Activated B cell treated with CpG ODN at 0.5 μM for 24 hours (primary cell): ENCODE results near the gene PDE7B. TPM values are rescaled to one million over a fixed set of nuclear protein-coding genes. Genes with fewer than 3 reads are reported as not detected.

Source experiments
- ATAC-seq: fragments of 200-7000 bp; cut with Tn5 transposase; one replicate; pipeline ENCODE4 v1.10.0; 2021; ENCODE audit warnings: low read depth, mild to moderate bottlenecking, moderate library complexity
- CTCF ChIA-PET: fragments of 350-600 bp; sonication (Branson Sonifier 250); formaldehyde crosslinking; loops from one replicate; lab custom pipeline; 2021; ENCODE audit warnings: antibody characterized with exemption; lab: Charles Lee
- POLR2A ChIA-PET: fragments of 350-600 bp; sonication (Branson Sonifier 250); formaldehyde crosslinking; loops from one replicate; lab custom pipeline; 2021; ENCODE audit warnings: antibody characterized with exemption; lab: Charles Lee
- DNase-seq: peaks from one replicate; pipeline ENCODE4 v3.0.0; 2022
- H3K27ac Mint-ChIP-seq: one replicate; pipeline ENCODE4 v1.8.0; 2020; ENCODE audit warnings: mixed read lengths
- H3K27me3 Mint-ChIP-seq: one replicate; pipeline ENCODE4 v1.8.0; 2021; ENCODE audit warnings: mixed read lengths
- H3K36me3 Mint-ChIP-seq: one replicate; pipeline ENCODE4 v1.8.0; 2021; ENCODE audit warnings: low read depth, mixed read lengths
- H3K4me1 Mint-ChIP-seq: one replicate; pipeline ENCODE4 v1.8.0; 2021; ENCODE audit warnings: mixed read lengths
- H3K4me3 Mint-ChIP-seq: one replicate; pipeline ENCODE4 v1.8.0; 2020; ENCODE audit warnings: mild to moderate bottlenecking, mixed read lengths
- H3K9me3 Mint-ChIP-seq: one replicate; pipeline ENCODE4 v1.8.0; 2020; ENCODE audit warnings: mixed read lengths
- intact Hi-C: fragments of 100-400 bp; cut with micrococcal nuclease; formaldehyde crosslinking; loops from one replicate; pipeline ENCODE4 v1.15.1; 2024
- total RNA-seq: library from RNA; stranded (reverse); gene quantifications from 2 replicates; pipeline ENCODE4 v1.2.3, GENCODE V29; 2022
- TF ChIP-seq, protein P1 (sequence below): fragments of 200-600 bp; IDR thresholded peaks from one replicate; pipeline ENCODE4 v1.8.0; 2022; ENCODE audit warnings: antibody characterized with exemption, mild to moderate bottlenecking

Gene PDE7B
- total RNA-seq, 1 donor from 2014 or later, result 1.8 TPM

DNA sequence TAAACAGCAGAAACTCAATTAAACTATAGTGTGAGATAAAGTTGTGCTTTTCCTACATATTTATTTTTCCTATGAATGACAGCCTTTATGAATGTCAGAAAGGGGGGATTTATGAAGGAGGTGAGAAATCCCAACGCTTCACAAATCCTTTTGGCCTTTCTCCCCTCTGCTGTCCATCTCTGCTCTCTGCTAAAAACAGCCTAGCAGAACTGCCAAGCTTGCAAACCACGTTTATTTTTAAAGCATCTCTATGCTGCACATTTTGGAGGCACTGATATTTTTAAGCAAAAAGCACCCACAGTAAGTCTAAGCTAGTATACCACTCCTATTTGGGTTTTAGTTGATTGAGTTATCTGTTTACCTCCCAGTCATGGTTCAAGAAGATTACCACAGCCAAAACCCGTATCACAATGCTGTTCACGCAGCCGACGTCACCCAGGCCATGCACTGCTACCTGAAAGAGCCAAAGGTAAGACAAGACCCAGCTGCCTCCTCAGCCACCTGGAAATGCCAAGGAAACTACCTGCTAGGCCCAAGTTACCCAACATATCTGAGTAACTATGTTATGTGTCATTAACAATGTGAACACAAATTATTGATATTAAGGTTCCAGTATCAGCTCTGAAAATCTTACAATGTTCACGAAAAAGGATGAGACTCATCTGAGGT lies 302.3 kb downstream of the PDE7B start:
- peaks cover 43% of the 10 kb centered on the region for H3K36me3 Mint-ChIP-seq

DNA sequence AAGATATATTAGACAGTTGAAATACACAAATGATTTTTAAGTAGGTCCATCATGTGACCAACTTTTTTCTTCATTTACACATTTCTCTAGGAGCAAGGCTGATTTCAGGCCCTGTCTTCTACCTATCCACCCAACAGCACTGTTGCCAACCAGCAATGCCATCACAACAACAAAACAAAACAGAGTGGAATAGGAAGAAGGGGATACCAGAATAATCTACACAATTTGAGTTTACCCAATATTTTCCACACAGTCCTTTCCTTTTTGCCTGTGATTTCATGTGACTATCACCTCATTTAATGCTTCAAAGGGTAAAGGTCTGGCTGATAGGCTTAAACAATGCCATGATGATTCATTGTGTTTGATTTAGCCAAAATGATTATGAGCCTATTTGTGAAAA lies 303.7 kb downstream of the PDE7B start:
- no peak for ATAC-seq
- ChIA-PET POLR2A (no interaction called here), CTCF (no interaction called here)
- H3K27me3 Mint-ChIP-seq, result no peaks in the 10 kb centered on the region
- DNase-seq, result no peak
- H3K4me1 Mint-ChIP-seq, result no peaks in the 10 kb centered on the region
- TF ChIP-seq, protein P1, sequence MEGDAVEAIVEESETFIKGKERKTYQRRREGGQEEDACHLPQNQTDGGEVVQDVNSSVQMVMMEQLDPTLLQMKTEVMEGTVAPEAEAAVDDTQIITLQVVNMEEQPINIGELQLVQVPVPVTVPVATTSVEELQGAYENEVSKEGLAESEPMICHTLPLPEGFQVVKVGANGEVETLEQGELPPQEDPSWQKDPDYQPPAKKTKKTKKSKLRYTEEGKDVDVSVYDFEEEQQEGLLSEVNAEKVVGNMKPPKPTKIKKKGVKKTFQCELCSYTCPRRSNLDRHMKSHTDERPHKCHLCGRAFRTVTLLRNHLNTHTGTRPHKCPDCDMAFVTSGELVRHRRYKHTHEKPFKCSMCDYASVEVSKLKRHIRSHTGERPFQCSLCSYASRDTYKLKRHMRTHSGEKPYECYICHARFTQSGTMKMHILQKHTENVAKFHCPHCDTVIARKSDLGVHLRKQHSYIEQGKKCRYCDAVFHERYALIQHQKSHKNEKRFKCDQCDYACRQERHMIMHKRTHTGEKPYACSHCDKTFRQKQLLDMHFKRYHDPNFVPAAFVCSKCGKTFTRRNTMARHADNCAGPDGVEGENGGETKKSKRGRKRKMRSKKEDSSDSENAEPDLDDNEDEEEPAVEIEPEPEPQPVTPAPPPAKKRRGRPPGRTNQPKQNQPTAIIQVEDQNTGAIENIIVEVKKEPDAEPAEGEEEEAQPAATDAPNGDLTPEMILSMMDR, result no peak
- no peak overlapping the region for H3K4me3 Mint-ChIP-seq
- intact Hi-C loops, result no loop called here
- no peaks in the 10 kb centered on the region for H3K9me3 Mint-ChIP-seq
- H3K36me3 Mint-ChIP-seq, result peaks cover 39% of the 10 kb centered on the region
- no peak overlapping the region for H3K27ac Mint-ChIP-seq

More for the DNA sequence above, 302.3 kb downstream of the PDE7B start:
- Mint-ChIP-seq H3K27me3 (no peaks in the 10 kb centered on the region), H3K9me3 (no peaks in the 10 kb centered on the region), H3K4me1 (no peaks in the 10 kb centered on the region), H3K4me3 (no peak overlapping the region), H3K27ac (no peak overlapping the region)
- POLR2A ChIA-PET, result no interaction called here
- ATAC-seq, result no peak
- intact Hi-C loops, result no loop called here
- DNase-seq, result no peak
- TF ChIP-seq, protein P1, result no peak
- CTCF ChIA-PET, result no interaction called here

DNA sequence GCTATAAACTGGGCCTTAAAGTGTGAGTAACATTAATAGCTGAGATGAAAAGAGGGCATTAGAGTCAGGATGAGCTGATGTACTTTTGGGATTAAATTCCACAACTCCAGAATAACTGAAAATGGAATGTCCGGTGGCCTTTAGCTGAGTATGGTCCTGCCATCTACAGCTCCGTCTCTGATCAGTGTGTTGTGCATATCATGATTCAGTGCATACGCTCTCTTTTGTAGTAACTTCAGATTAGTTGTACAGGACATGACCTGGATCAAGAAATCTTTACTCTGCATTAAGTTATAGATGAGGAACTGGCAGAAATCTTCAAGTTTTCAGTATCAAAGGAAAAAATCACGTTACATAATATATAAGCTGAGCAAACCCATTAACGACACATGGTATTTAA lies 306.2 kb downstream of the PDE7B start:
- peaks cover 53% of the 10 kb centered on the region for H3K36me3 Mint-ChIP-seq
- no peaks in the 10 kb centered on the region for H3K4me1 Mint-ChIP-seq
- intact Hi-C loops, result no loop called here
- ChIA-PET POLR2A (no interaction called here), CTCF (no interaction called here)
- no peaks in the 10 kb centered on the region for H3K27me3 Mint-ChIP-seq
- TF ChIP-seq, protein P1, result no peak
- DNase-seq (no peak), ATAC-seq (no peak)
- no peak overlapping the region for H3K27ac Mint-ChIP-seq
- H3K4me3 Mint-ChIP-seq, result no peak overlapping the region
- peaks cover 5% of the 10 kb centered on the region for H3K9me3 Mint-ChIP-seq

DNA sequence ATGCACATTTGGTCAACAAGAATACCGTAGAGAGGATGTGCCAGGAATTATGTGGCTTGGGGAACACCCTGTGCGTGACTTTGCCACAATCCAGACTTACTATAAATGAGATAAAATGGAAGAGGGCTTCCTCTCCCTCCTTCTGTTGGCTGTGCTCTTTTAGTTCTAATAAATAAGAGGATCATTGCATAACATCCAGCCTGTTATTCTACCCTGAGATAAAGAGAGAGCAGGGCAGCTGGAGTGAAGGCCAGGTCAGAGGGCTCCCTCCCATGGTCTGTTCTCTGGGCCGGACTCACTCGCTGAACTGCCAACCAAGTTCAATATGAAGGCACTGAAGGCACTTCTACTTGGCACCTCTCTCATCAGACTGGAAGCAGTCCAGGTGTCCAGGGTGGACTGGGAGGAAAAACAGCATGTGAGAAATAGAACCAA lies 306.9 kb downstream of the PDE7B start:
- H3K36me3 Mint-ChIP-seq, result peaks cover 56% of the 10 kb centered on the region
- no peaks in the 10 kb centered on the region for H3K4me1 Mint-ChIP-seq
- TF ChIP-seq, protein P1, result no peak
- intact Hi-C loops, result no loop called here
- no peak overlapping the region for H3K27ac Mint-ChIP-seq
- H3K27me3 Mint-ChIP-seq, result no peaks in the 10 kb centered on the region
- H3K4me3 Mint-ChIP-seq, result no peak overlapping the region
- DNase-seq (no peak), ATAC-seq (no peak)
- ChIA-PET CTCF (no interaction called here), POLR2A (no interaction called here)
- peaks cover 5% of the 10 kb centered on the region for H3K9me3 Mint-ChIP-seq

DNA sequence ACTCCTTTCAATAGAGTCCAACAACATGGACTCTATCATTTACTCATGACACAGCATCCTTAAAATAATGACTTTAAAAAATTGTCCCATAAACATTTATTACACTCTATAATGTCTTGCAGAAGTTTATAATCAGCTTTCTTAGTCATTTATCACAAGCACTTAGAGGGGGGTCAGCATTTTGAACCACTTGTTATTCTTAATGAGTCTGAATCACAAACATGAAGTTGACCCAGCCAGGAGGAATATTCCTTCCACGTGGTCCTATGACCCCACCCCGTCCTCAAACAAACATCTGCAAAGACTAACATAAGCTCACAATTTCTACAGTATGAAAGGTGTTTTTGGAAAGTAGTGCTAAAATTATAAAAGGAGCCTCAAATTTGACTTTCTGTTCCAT lies 307.5 kb downstream of the PDE7B start:
- H3K9me3 Mint-ChIP-seq, result peaks cover 5% of the 10 kb centered on the region
- H3K27me3 Mint-ChIP-seq, result no peaks in the 10 kb centered on the region
- H3K4me3 Mint-ChIP-seq, result no peak overlapping the region
- CTCF ChIA-PET, result no interaction called here
- TF ChIP-seq, protein P1, result no peak
- no peaks in the 10 kb centered on the region for H3K4me1 Mint-ChIP-seq
- intact Hi-C loops, result no loop called here
- DNase-seq (no peak), ATAC-seq (no peak)
- POLR2A ChIA-PET, result no interaction called here
- peaks cover 59% of the 10 kb centered on the region for H3K36me3 Mint-ChIP-seq
- no peak overlapping the region for H3K27ac Mint-ChIP-seq
